H1 (cell line): ENCODE measurements around the gene LPAR3. TPM values are rescaled to one million over a fixed set of nuclear protein-coding genes. Genes with fewer than 3 reads are reported as not detected.

Experiments used
- CTCF ChIA-PET: fragments of 300-600 bp; sonication (Branson Sonifier 250); formaldehyde crosslinking; loops from one replicate; lab custom pipeline; 2021; ENCODE audit not compliant: partially characterized antibody; lab: Charles Lee
- POLR2A ChIA-PET: fragments of 300-600 bp; sonication (Branson Sonifier 250); formaldehyde crosslinking; loops from one replicate; lab custom pipeline; 2021; ENCODE audit warnings: inconsistent platforms; ENCODE audit not compliant: partially characterized antibody; lab: Charles Lee
- DNase-seq, 2 experiments: peaks; one replicate each; pipeline versions ENCODE4 v3.0.0 to v3.0.0-alpha.2; 2010 to 2022; ENCODE audit warnings: low spot score in 2 of 2, low read depth in 1 of 2, mixed read lengths in 1 of 2
- FAIRE-seq: peaks from 2 replicates; lab custom pipeline; 2011; peaks lifted over from hg19 to GRCh38; lab: Jason Lieb, UNC
- H2AFZ ChIP-seq: 2 replicates; pipeline ENCODE4 v1.8.1; 2012; ENCODE audit warnings: low read length, inconsistent platforms
- H2AK5ac ChIP-seq: 2 replicates; pipeline ENCODE4 v1.6.1; 2013; ENCODE audit warnings: low read depth, low read length
- H2BK120ac ChIP-seq: replicated peaks from 2 replicates; pipeline ENCODE3; 2013; ENCODE audit warnings: low read depth, low read length, inconsistent platforms
- H2BK12ac ChIP-seq: 2 replicates; pipeline ENCODE4 v1.6.1; 2013; ENCODE audit warnings: low read depth, low read length
- H2BK15ac ChIP-seq: 2 replicates; pipeline ENCODE4 v1.6.1; 2013; ENCODE audit warnings: low read length
- H2BK20ac ChIP-seq: 2 replicates; pipeline ENCODE4 v1.6.1; 2013; ENCODE audit warnings: low read length
- H2BK5ac ChIP-seq: 2 replicates; pipeline ENCODE4 v1.6.1; 2013; ENCODE audit warnings: low read depth, low read length
- H3K14ac ChIP-seq: 2 replicates; pipeline ENCODE4 v1.6.1; 2013; ENCODE audit warnings: inconsistent platforms; ENCODE audit not compliant: insufficient read length
- H3K18ac ChIP-seq: 2 replicates; pipeline ENCODE4 v1.6.1; 2013; ENCODE audit warnings: low read length; ENCODE audit errors: extremely low read depth
- H3K23ac ChIP-seq: 2 replicates; pipeline ENCODE4 v1.6.1; 2013; ENCODE audit warnings: inconsistent platforms; ENCODE audit not compliant: insufficient read length
- H3K23me2 ChIP-seq: 2 replicates; pipeline ENCODE4 v1.6.1; 2013; ENCODE audit warnings: low read depth, low read length
- H3K27ac ChIP-seq: 2 replicates; pipeline ENCODE4 v1.6.1; 2011; ENCODE audit warnings: low read depth, low read length, inconsistent platforms
- H3K27me3 ChIP-seq, 4 experiments: replicated peaks in 1 of 4; 1 replicate in 1 of 4; 2 replicates in 3 of 4; pipeline versions ENCODE4 v1.6.1 to v1.8.1; 2011 to 2013; ENCODE audit warnings: low read length in 3 of 4, mild to moderate bottlenecking in 3 of 4, inconsistent platforms in 2 of 4, mixed read lengths in 2 of 4, moderate library complexity in 1 of 4; ENCODE audit not compliant: control insufficient read depth in 3 of 4, insufficient read depth in 3 of 4; ENCODE audit errors: extremely low read depth in 1 of 4
- H3K36me3 ChIP-seq, 4 experiments: 2 replicates each; pipeline versions ENCODE4 v1.6.1 to v1.8.1; 2011 to 2013; ENCODE audit warnings: mild to moderate bottlenecking in 4 of 4, low read length in 3 of 4, moderate library complexity in 2 of 4, control low read depth in 1 of 4, inconsistent platforms in 1 of 4; ENCODE audit not compliant: insufficient read depth in 4 of 4, control insufficient read depth in 2 of 4
- H3K4ac ChIP-seq: replicated peaks from 2 replicates; pipeline ENCODE3; 2013; ENCODE audit warnings: low read length, low read depth, mixed read lengths, inconsistent platforms; ENCODE audit not compliant: insufficient read length
- H3K4me1 ChIP-seq, 4 experiments: replicated peaks in 1 of 4; 1 replicate in 1 of 4; 2 replicates in 3 of 4; pipeline versions ENCODE4 v1.6.1 to v1.8.1; 2011 to 2013; ENCODE audit warnings: low read length in 3 of 4, inconsistent platforms in 2 of 4, mixed read lengths in 1 of 4; ENCODE audit not compliant: insufficient read depth in 4 of 4, control insufficient read depth in 3 of 4
- H3K4me2 ChIP-seq, 2 experiments: 2 replicates each; pipeline versions ENCODE4 v1.6.1 to v1.8.1; 2011 to 2013; ENCODE audit warnings: low read depth in 2 of 2, low read length in 2 of 2, control low read depth in 1 of 2, inconsistent platforms in 1 of 2, mild to moderate bottlenecking in 1 of 2; ENCODE audit not compliant: insufficient read depth in 1 of 2
- H3K4me3 ChIP-seq, 4 experiments: fragments of 200-600, 300-600 bp in 1 of 4; sonication (generic), shearing (Covaris generic), sonication (Bioruptor Twin) in 1 of 4; 2 replicates each; pipeline versions ENCODE4 v1.5.1 to v1.8.1; 2011 to 2016; ENCODE audit warnings: low read length in 4 of 4, low read depth in 3 of 4, control low read depth in 2 of 4, inconsistent platforms in 2 of 4, mild to moderate bottlenecking in 2 of 4, mixed read lengths in 1 of 4, moderate library complexity in 1 of 4; ENCODE audit not compliant: insufficient read depth in 2 of 4; ENCODE audit errors: extremely low read depth in 1 of 4
- H3K56ac ChIP-seq: replicated peaks from 2 replicates; pipeline ENCODE3; 2013; ENCODE audit warnings: low read depth, mild to moderate bottlenecking, mixed read lengths, low read length, inconsistent platforms; ENCODE audit not compliant: insufficient read length
- H3K79me1 ChIP-seq: 2 replicates; pipeline ENCODE4 v1.6.1; 2013; ENCODE audit warnings: low read depth, low read length, control low read depth
- H3K79me2 ChIP-seq, 2 experiments: 2 replicates each; pipeline versions ENCODE4 v1.6.1 to v1.8.1; 2012 to 2013; ENCODE audit warnings: low read length in 2 of 2, mild to moderate bottlenecking in 2 of 2, inconsistent platforms in 1 of 2; ENCODE audit not compliant: insufficient read depth in 2 of 2, control insufficient read depth in 1 of 2
- H3K9ac ChIP-seq, 4 experiments: replicated peaks in 1 of 4; 1 replicate in 1 of 4; 2 replicates in 3 of 4; pipeline versions ENCODE4 v1.6.1 to v1.8.1; 2011 to 2013; ENCODE audit warnings: low read depth in 3 of 4, low read length in 3 of 4, control low read depth in 2 of 4, mild to moderate bottlenecking in 2 of 4, moderate library complexity in 2 of 4, inconsistent platforms in 1 of 4; ENCODE audit errors: extremely low read depth in 1 of 4
- H3K9me3 ChIP-seq, 2 experiments: 2 replicates each; pipeline versions ENCODE4 v1.6.1 to v1.8.1; 2012 to 2013; ENCODE audit warnings: mild to moderate bottlenecking in 2 of 2, moderate library complexity in 2 of 2, control low read depth in 1 of 2, inconsistent platforms in 1 of 2, low read depth in 1 of 2, low read length in 1 of 2, mixed read lengths in 1 of 2; ENCODE audit not compliant: insufficient read depth in 2 of 2
- H4K20me1 ChIP-seq, 2 experiments: replicated peaks in 1 of 2; 2 replicates each; pipeline versions ENCODE3 to v1.8.1; 2011 to 2013; ENCODE audit warnings: inconsistent platforms in 2 of 2, low read length in 2 of 2, mild to moderate bottlenecking in 1 of 2; ENCODE audit not compliant: insufficient read depth in 2 of 2, control insufficient read depth in 1 of 2
- H4K5ac ChIP-seq: 2 replicates; pipeline ENCODE4 v1.6.1; 2013; ENCODE audit warnings: low read length, low read depth, mixed read lengths, inconsistent platforms; ENCODE audit not compliant: insufficient read length
- H4K8ac ChIP-seq: 2 replicates; pipeline ENCODE4 v1.8.0; 2013; ENCODE audit warnings: mild to moderate bottlenecking, moderate library complexity, low read length, inconsistent platforms; ENCODE audit not compliant: insufficient read depth; ENCODE audit errors: extremely low read depth
- H4K91ac ChIP-seq: replicated peaks from 2 replicates; pipeline ENCODE3; 2013; ENCODE audit warnings: low read length, mixed read lengths, inconsistent platforms; ENCODE audit not compliant: insufficient read length
- ATF2 ChIP-seq: IDR thresholded peaks from 2 replicates; pipeline ENCODE4 v1.6.1; 2012; ENCODE audit warnings: low read length, inconsistent platforms
- CHD1 ChIP-seq: IDR thresholded peaks from 2 replicates; pipeline ENCODE4 v1.6.1; 2012; ENCODE audit warnings: low read depth, low read length, improper control_type of control experiment
- HDAC2 ChIP-seq, 2 experiments: fragments of 300-600 bp in 1 of 2; sonication (generic) in 1 of 2; IDR thresholded peaks; 2 replicates each; pipeline ENCODE4 v1.6.1; 2011 to 2012; ENCODE audit warnings: low read depth in 2 of 2, low read length in 2 of 2, mild to moderate bottlenecking in 2 of 2, moderate library complexity in 2 of 2, borderline replicate concordance in 1 of 2, inconsistent platforms in 1 of 2
- KDM1A ChIP-seq: fragments of 200-600, 300-600 bp; sonication (generic); IDR thresholded peaks from 2 replicates; pipeline ENCODE4 v1.7.1; 2016; ENCODE audit warnings: mild to moderate bottlenecking, low read length, borderline replicate concordance
- MAX ChIP-seq: IDR thresholded peaks from 2 replicates; pipeline ENCODE4 v1.6.1; 2012; ENCODE audit warnings: inconsistent platforms
- NANOG ChIP-seq: IDR thresholded peaks from 2 replicates; pipeline ENCODE4 v1.6.1; 2011; ENCODE audit warnings: low read length, low read depth, mild to moderate bottlenecking, inconsistent platforms; ENCODE audit not compliant: insufficient read depth, poor library complexity, severe bottlenecking
- SP4 ChIP-seq: IDR thresholded peaks from 2 replicates; pipeline ENCODE4 v1.6.1; 2012; ENCODE audit warnings: low read length, inconsistent platforms
- SUZ12 ChIP-seq: fragments of 200-600 bp; sonication (generic); IDR thresholded peaks from 2 replicates; pipeline ENCODE4 v1.6.1; 2012; ENCODE audit warnings: mild to moderate bottlenecking, inconsistent platforms, low read length, moderate library complexity, mixed read lengths
- TAF7 ChIP-seq: optimal IDR thresholded peaks from 2 replicates; pipeline ENCODE3; 2011; ENCODE audit warnings: low read depth, mild to moderate bottlenecking, inconsistent platforms, low read length, moderate library complexity, borderline replicate concordance
- USF2 ChIP-seq: IDR thresholded peaks from 2 replicates; pipeline ENCODE4 v1.6.1; 2011; ENCODE audit warnings: low read length, improper control_type of control experiment
- WGBS, 2 experiments: shearing (Covaris generic) in 1 of 2; methylation state at CpG; one replicate each; pipeline versions ENCODE4 v1.1.6 to v1.1.7; 2013 to 2015; ENCODE audit warnings: low lambda C conversion rate in 2 of 2, mixed read lengths in 2 of 2, inconsistent platforms in 1 of 2, low coverage in 1 of 2, missing lambda C conversion rate in 1 of 2; ENCODE audit not compliant: insufficient replicate concordance in 2 of 2, insufficient coverage in 1 of 2, insufficient read length in 1 of 2; ENCODE audit errors: extremely low coverage in 1 of 2, missing lambda C conversion rate in 1 of 2; 5-methylcytosine and 5-hydroxymethylcytosine counted together
- polyA plus RNA-seq, 7 experiments: library from polyadenylated mRNA; depleted of rRNA in 3 of 7; stranded (reverse) in 5 of 7; unstranded in 2 of 7; fragments of >200 nt in 5 of 7; fragments of 200-250 nt in 2 of 7; gene quantifications; 1 replicate in 5 of 7; 2 replicates in 1 of 7; 4 replicates in 1 of 7; pipeline versions ENCODE4 v1.2.1 to v1.2.3, GENCODE V29; 2011 to 2013; ENCODE audit warnings: missing spikeins in 2 of 7, mixed read lengths in 2 of 7
- total RNA-seq: library from RNA; stranded (reverse); fragmentation: NEBNext Ultra II Directional; extraction: Animal tissue kit (Norgen Biotek cat#: 25700); gene quantifications from 2 replicates; pipeline ENCODE4 v1.2.1, GENCODE V29; 2021

The LPAR3 gene
- total and polyA plus RNA-seq, 2 of the 8 experiments (the other 6 are each of a cell fraction or from before 2014, with no cell fraction given) = 17.1 to 25.4 TPM

GRCh38 chr1:84770481-84770880 is 122.5 kb downstream of the LPAR3 start:
- no peak for FAIRE-seq
- no peak overlapping the region for H3K9ac ChIP-seq
- H4K5ac ChIP-seq = no peak overlapping the region
- no peak overlapping the region for H2BK15ac ChIP-seq
- H3K27me3 ChIP-seq = no peaks in the 10 kb centered on the region; a peak in 1 of 7 replicates
- no peak overlapping the region for H3K18ac ChIP-seq
- no peak overlapping the region for H2BK20ac ChIP-seq
- H2AFZ ChIP-seq = no peak overlapping the region
- no peaks in the 10 kb centered on the region for H4K20me1 ChIP-seq
- H4K91ac ChIP-seq = no peak overlapping the region
- POLR2A ChIA-PET = no interaction called here
- no peaks in the 10 kb centered on the region for H3K36me3 ChIP-seq
- CTCF ChIA-PET = interaction anchor here (0.7 to 1.9 kb wide), 2 partner anchors 11 to 13 kb away, joined by 3 to 5 read pairs; no protein-coding TSS in a partner anchor
- no peak overlapping the region for H3K4ac ChIP-seq
- 67% methylated on average over 2 of the region's 2 CpGs; no CpG with 5 or more reads in 1 of the 2 experiments for WGBS, 2 experiments
- H3K14ac ChIP-seq = no peak overlapping the region
- H2BK12ac ChIP-seq = no peak overlapping the region
- H2BK120ac ChIP-seq = no peak overlapping the region
- H2BK5ac ChIP-seq = no peak overlapping the region
- H3K4me2 ChIP-seq = no peak overlapping the region
- no peak overlapping the region for H3K27ac ChIP-seq
- DNase-seq = no peak
- H4K8ac ChIP-seq = no peak overlapping the region
- no peak overlapping the region for H3K56ac ChIP-seq
- H2AK5ac ChIP-seq = no peak overlapping the region
- peaks cover 3% of the 10 kb centered on the region; the same call in 1 of the 2 replicates for H3K23me2 ChIP-seq
- no peaks in the 10 kb centered on the region for H3K79me1 ChIP-seq
- H3K4me1 ChIP-seq = peaks cover 0 to 5% (median 3%) of the 10 kb centered on the region in 4 experiments; a peak in 5 of 7 replicates
- no peaks in the 10 kb centered on the region for H3K9me3 ChIP-seq
- no peaks in the 10 kb centered on the region for H3K79me2 ChIP-seq
- no peak overlapping the region for H3K4me3 ChIP-seq
- H3K23ac ChIP-seq = no peak overlapping the region
- TF ChIP-seq TAF7 (no peak), NANOG (no peak), USF2 (no peak), SP4 (no peak), CHD1 (no peak), ATF2 (no peak), SUZ12 (no peak), KDM1A (no peak), HDAC2 (IDR thresholded peaks at IDR 0.05; ENCODE audit: borderline replicate concordance in 1 of 2, low read depth in 2 of 2, low read length in 2 of 2) (no peak), MAX (no peak)
